Measurements from ENCODE around the gene FOXM1. TPM values are rescaled to one million over a fixed set of nuclear protein-coding genes. Genes with fewer than 3 reads are reported as not detected.

Gene FOXM1
- polyA plus RNA-seq, 1 donor from 2014 or later = 0.31 TPM

- no peak overlapping the region for H3K9ac ChIP-seq (ENCODE audit: low read length)
- TF ChIP-seq, protein P1, sequence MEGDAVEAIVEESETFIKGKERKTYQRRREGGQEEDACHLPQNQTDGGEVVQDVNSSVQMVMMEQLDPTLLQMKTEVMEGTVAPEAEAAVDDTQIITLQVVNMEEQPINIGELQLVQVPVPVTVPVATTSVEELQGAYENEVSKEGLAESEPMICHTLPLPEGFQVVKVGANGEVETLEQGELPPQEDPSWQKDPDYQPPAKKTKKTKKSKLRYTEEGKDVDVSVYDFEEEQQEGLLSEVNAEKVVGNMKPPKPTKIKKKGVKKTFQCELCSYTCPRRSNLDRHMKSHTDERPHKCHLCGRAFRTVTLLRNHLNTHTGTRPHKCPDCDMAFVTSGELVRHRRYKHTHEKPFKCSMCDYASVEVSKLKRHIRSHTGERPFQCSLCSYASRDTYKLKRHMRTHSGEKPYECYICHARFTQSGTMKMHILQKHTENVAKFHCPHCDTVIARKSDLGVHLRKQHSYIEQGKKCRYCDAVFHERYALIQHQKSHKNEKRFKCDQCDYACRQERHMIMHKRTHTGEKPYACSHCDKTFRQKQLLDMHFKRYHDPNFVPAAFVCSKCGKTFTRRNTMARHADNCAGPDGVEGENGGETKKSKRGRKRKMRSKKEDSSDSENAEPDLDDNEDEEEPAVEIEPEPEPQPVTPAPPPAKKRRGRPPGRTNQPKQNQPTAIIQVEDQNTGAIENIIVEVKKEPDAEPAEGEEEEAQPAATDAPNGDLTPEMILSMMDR (IDR thresholded peaks at IDR 0.05; ENCODE audit: poor library complexity, severe bottlenecking) = no peak
- TF ChIP-seq TAF1 (IDR thresholded peaks at IDR 0.05; ENCODE audit: low read depth) = no peak
- TF ChIP-seq, protein P2, sequence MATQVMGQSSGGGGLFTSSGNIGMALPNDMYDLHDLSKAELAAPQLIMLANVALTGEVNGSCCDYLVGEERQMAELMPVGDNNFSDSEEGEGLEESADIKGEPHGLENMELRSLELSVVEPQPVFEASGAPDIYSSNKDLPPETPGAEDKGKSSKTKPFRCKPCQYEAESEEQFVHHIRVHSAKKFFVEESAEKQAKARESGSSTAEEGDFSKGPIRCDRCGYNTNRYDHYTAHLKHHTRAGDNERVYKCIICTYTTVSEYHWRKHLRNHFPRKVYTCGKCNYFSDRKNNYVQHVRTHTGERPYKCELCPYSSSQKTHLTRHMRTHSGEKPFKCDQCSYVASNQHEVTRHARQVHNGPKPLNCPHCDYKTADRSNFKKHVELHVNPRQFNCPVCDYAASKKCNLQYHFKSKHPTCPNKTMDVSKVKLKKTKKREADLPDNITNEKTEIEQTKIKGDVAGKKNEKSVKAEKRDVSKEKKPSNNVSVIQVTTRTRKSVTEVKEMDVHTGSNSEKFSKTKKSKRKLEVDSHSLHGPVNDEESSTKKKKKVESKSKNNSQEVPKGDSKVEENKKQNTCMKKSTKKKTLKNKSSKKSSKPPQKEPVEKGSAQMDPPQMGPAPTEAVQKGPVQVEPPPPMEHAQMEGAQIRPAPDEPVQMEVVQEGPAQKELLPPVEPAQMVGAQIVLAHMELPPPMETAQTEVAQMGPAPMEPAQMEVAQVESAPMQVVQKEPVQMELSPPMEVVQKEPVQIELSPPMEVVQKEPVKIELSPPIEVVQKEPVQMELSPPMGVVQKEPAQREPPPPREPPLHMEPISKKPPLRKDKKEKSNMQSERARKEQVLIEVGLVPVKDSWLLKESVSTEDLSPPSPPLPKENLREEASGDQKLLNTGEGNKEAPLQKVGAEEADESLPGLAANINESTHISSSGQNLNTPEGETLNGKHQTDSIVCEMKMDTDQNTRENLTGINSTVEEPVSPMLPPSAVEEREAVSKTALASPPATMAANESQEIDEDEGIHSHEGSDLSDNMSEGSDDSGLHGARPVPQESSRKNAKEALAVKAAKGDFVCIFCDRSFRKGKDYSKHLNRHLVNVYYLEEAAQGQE (IDR thresholded peaks at IDR 0.05; ENCODE audit: borderline replicate concordance) = no peak
- no peak for TF ChIP-seq POLR2AphosphoS5 (IDR thresholded peaks at IDR 0.05)
- TF ChIP-seq EZH2 (IDR thresholded peaks at IDR 0.05; ENCODE audit: borderline replicate concordance, insufficient read depth, low read length, poor library complexity, severe bottlenecking) = no peak
- TF ChIP-seq MXI1 (conservative IDR thresholded peaks at IDR 0.05; ENCODE audit: poor library complexity, severe bottlenecking) = no peak
- no peak for TF ChIP-seq SMC3 (conservative IDR thresholded peaks at IDR 0.05; ENCODE audit: poor library complexity)
- no peak for TF ChIP-seq RAD21 (conservative IDR thresholded peaks at IDR 0.05)
- no peak for TF ChIP-seq EP300 (conservative IDR thresholded peaks at IDR 0.05; ENCODE audit: poor library complexity, severe bottlenecking)
- no peak overlapping the region for H3K4me3 ChIP-seq (ENCODE audit: low read length)
- H3K9me3 ChIP-seq (ENCODE audit: low read length) = no peaks in the 10 kb centered on the region
- no peaks in the 10 kb centered on the region for H3K27me3 ChIP-seq (ENCODE audit: insufficient read depth, low read depth, low read length)
- H3K36me3 ChIP-seq (ENCODE audit: insufficient read depth, low read length) = no peaks in the 10 kb centered on the region
- no peaks in the 10 kb centered on the region for H3K79me2 ChIP-seq (replicated peaks; ENCODE audit: insufficient read depth, low read length)
- no peak overlapping the region for H3K27ac ChIP-seq (ENCODE audit: low read length)
- H4K20me1 ChIP-seq (ENCODE audit: insufficient read depth) = no peaks in the 10 kb centered on the region
- H3K4me2 ChIP-seq (ENCODE audit: low read length) = no peak overlapping the region
- no peaks in the 10 kb centered on the region for H3K9me2 ChIP-seq (ENCODE audit: insufficient read depth, low read length)
- H3F3A ChIP-seq (ENCODE audit: insufficient read depth, low read length, poor library complexity, severe bottlenecking) = no peaks in the 10 kb centered on the region
- no peak overlapping the region for H2AFZ ChIP-seq (ENCODE audit: low read depth, low read length)
Observed at GRCh38 chr12:2845280-2845679, 31.7 kb downstream of the FOXM1 start.

GRCh38 chr12:2844786-2845185 is 32.2 kb downstream of the FOXM1 start:
- Histone ChIP-seq H3K4me2 (ENCODE audit: low read length) (no peak overlapping the region), H4K20me1 (ENCODE audit: insufficient read depth) (no peaks in the 10 kb centered on the region), H3K4me3 (ENCODE audit: low read length) (no peak overlapping the region)

More at GRCh38 chr12:2844786-2845185, 32.2 kb downstream of the FOXM1 start:
- Histone ChIP-seq H3F3A (ENCODE audit: insufficient read depth, low read length, poor library complexity, severe bottlenecking) (no peaks in the 10 kb centered on the region), H3K9ac (ENCODE audit: low read length) (no peak overlapping the region), H3K9me3 (ENCODE audit: low read length) (no peaks in the 10 kb centered on the region), H2AFZ (ENCODE audit: low read depth, low read length) (no peak overlapping the region), H3K36me3 (ENCODE audit: insufficient read depth, low read length) (no peaks in the 10 kb centered on the region), H3K79me2 (replicated peaks; ENCODE audit: insufficient read depth, low read length) (no peaks in the 10 kb centered on the region), H3K9me2 (ENCODE audit: insufficient read depth, low read length) (no peaks in the 10 kb centered on the region), H3K27ac (ENCODE audit: low read length) (no peak overlapping the region), H3K27me3 (ENCODE audit: insufficient read depth, low read depth, low read length) (no peaks in the 10 kb centered on the region)
- no peak for TF ChIP-seq EZH2 (IDR thresholded peaks at IDR 0.05; ENCODE audit: borderline replicate concordance, insufficient read depth, low read length, poor library complexity, severe bottlenecking)
- TF ChIP-seq EP300 (conservative IDR thresholded peaks at IDR 0.05; ENCODE audit: poor library complexity, severe bottlenecking) = no peak
- TF ChIP-seq TAF1 (IDR thresholded peaks at IDR 0.05; ENCODE audit: low read depth) = no peak
- TF ChIP-seq, protein P2 (IDR thresholded peaks at IDR 0.05; ENCODE audit: borderline replicate concordance) = no peak
- TF ChIP-seq POLR2AphosphoS5 (IDR thresholded peaks at IDR 0.05) = no peak
- TF ChIP-seq RAD21 (conservative IDR thresholded peaks at IDR 0.05) = no peak
- no peak for TF ChIP-seq MXI1 (conservative IDR thresholded peaks at IDR 0.05; ENCODE audit: poor library complexity, severe bottlenecking)
- TF ChIP-seq, protein P1 (IDR thresholded peaks at IDR 0.05; ENCODE audit: poor library complexity, severe bottlenecking) = no peak
- TF ChIP-seq SMC3 (conservative IDR thresholded peaks at IDR 0.05; ENCODE audit: poor library complexity) = no peak

Measured in neural cell (in vitro differentiated cells).